Superior temporal gyrus (tissue), 1 donor: ENCODE results near the gene ZMIZ2.

Experiments used
- DNase-seq: peaks from one replicate; pipeline ENCODE4 v3.0.0-alpha.2; 2016; ENCODE audit errors: extremely low spot score

The ZMIZ2 gene

GRCh38 chr7:44757311-44757710, 8.7 kb downstream of the ZMIZ2 start:
- DNase-seq = peak; percentile 39

- DNase-seq = no peak
These were observed 9.1 kb downstream of the ZMIZ2 start for GRCh38 chr7:44757739-44758138.

- DNase-seq = no peak
These were observed 10.6 kb downstream of the ZMIZ2 start for GRCh38 chr7:44759246-44759645.

GRCh38 chr7:44760034-44760580, 11.5 kb downstream of the ZMIZ2 start:
- no peak for DNase-seq

- no peak for DNase-seq
These were observed 12.8 kb downstream of the ZMIZ2 start for GRCh38 chr7:44761207-44762161.

GRCh38 chr7:44762300-44762699, 13.7 kb downstream of the ZMIZ2 start:
- DNase-seq = no peak

- DNase-seq = no peak
These were observed 14.3 kb downstream of the ZMIZ2 start for GRCh38 chr7:44762726-44763522.

- DNase-seq = no peak
These were observed 15.4 kb downstream of the ZMIZ2 start for GRCh38 chr7:44764081-44764480.

GRCh38 chr7:44764665-44765578, 16.3 kb downstream of the ZMIZ2 start:
- DNase-seq = peak; percentile 35

GRCh38 chr7:44765579-44766415, 17.1 kb downstream of the ZMIZ2 start:
- DNase-seq = no peak

GRCh38 chr7:44766416-44766801, 17.8 kb downstream of the ZMIZ2 start:
- no peak for DNase-seq

GRCh38 chr7:44767134-44767911, 18.7 kb downstream of the ZMIZ2 start:
- peak; percentile 60 for DNase-seq

GRCh38 chr7:44767912-44768627, 19.4 kb downstream of the ZMIZ2 start:
- DNase-seq = peak; percentile 79

- DNase-seq = peak; percentile 57
These were observed 20.2 kb downstream of the ZMIZ2 start for GRCh38 chr7:44768628-44769371.

- DNase-seq = peak; percentile 30
These were observed 20.7 kb downstream of the ZMIZ2 start for GRCh38 chr7:44769376-44769775.

- peak; percentile 42 for DNase-seq
These were observed 21.2 kb downstream of the ZMIZ2 start for GRCh38 chr7:44769776-44770294.

GRCh38 chr7:44771358-44771757, 22.7 kb downstream of the ZMIZ2 start:
- no peak for DNase-seq

GRCh38 chr7:44772440-44772839, 23.8 kb downstream of the ZMIZ2 start:
- DNase-seq = no peak
